ENCODE measurements around the gene PYURF.

DNA sequence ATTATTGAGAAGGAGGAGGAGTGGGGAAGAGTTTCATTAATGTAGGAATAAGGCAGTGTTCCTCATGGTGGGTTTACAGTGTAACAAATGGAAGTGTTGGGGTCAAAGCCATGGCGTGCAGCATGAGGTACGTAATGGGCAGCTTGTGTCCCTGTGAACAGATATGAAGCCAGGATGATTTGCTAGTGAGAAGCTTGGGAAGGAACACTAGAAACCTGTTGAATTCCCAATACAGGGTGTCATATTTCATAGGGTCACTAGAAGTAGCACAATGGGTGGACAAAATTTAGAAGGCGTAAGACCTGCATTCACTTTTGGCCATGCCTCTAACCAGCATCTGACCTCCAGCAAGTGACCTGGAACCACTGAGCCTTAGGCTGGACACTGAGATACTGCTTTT is 6.8 kb downstream of the PYURF start:
- TF ChIP-seq, protein P1, sequence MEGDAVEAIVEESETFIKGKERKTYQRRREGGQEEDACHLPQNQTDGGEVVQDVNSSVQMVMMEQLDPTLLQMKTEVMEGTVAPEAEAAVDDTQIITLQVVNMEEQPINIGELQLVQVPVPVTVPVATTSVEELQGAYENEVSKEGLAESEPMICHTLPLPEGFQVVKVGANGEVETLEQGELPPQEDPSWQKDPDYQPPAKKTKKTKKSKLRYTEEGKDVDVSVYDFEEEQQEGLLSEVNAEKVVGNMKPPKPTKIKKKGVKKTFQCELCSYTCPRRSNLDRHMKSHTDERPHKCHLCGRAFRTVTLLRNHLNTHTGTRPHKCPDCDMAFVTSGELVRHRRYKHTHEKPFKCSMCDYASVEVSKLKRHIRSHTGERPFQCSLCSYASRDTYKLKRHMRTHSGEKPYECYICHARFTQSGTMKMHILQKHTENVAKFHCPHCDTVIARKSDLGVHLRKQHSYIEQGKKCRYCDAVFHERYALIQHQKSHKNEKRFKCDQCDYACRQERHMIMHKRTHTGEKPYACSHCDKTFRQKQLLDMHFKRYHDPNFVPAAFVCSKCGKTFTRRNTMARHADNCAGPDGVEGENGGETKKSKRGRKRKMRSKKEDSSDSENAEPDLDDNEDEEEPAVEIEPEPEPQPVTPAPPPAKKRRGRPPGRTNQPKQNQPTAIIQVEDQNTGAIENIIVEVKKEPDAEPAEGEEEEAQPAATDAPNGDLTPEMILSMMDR (IDR thresholded peaks at IDR 0.05 in 8 of 11, conservative IDR thresholded peaks at IDR 0.05 in 3 of 11), result no peak
- TF ChIP-seq POLR2A (IDR thresholded peaks at IDR 0.05), result no peak

Data from spleen (tissue), 7 donors.